MM.1S (cell line): ENCODE measurements around the gene ECPAS.
"Not testable (repeated sequence)": the region's sequence is repeated elsewhere in the genome, so short reads cannot be mapped to it uniquely, and the experiment has no call there.

Experiments used
- EZH2 ChIP-seq: fragments of 300-600 bp; sonication (generic); optimal IDR thresholded peaks from 2 replicates; pipeline ENCODE3; 2017; ENCODE audit warnings: low read depth, mild to moderate bottlenecking, antibody characterized with exemption, low read length, mixed read lengths
- TF ChIP-seq, protein P1 (sequence below): fragments of 300-600 bp; sonication (generic); IDR thresholded peaks from 2 replicates; pipeline ENCODE4 v1.5.1; 2016; ENCODE audit warnings: antibody characterized with exemption, low read length, mixed read lengths

GRCh38 chr9:111445799-111446198 lies 38.4 kb downstream of the ECPAS start:
- TF ChIP-seq, protein P1, sequence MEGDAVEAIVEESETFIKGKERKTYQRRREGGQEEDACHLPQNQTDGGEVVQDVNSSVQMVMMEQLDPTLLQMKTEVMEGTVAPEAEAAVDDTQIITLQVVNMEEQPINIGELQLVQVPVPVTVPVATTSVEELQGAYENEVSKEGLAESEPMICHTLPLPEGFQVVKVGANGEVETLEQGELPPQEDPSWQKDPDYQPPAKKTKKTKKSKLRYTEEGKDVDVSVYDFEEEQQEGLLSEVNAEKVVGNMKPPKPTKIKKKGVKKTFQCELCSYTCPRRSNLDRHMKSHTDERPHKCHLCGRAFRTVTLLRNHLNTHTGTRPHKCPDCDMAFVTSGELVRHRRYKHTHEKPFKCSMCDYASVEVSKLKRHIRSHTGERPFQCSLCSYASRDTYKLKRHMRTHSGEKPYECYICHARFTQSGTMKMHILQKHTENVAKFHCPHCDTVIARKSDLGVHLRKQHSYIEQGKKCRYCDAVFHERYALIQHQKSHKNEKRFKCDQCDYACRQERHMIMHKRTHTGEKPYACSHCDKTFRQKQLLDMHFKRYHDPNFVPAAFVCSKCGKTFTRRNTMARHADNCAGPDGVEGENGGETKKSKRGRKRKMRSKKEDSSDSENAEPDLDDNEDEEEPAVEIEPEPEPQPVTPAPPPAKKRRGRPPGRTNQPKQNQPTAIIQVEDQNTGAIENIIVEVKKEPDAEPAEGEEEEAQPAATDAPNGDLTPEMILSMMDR = not testable (repeated sequence)
- TF ChIP-seq EZH2 = not testable (repeated sequence)
